Activated T-helper 1 cell treated with anti-CD3 and anti-CD28 coated beads, Interleukin-12 subunit alpha, Interleukin-12 subunit beta, Interleukin-2, Interleukin-4 antibody, amounts not matched to agents 30 ng/mL and 10 ng/mL and 1 ng/mL, durations not matched to agents 14 hours and 24 hours and 36 hours (primary cell): ENCODE data around the gene FAS. TPM values are rescaled to one million over a fixed set of nuclear protein-coding genes. Genes with fewer than 3 reads are reported as not detected.

Experiments used
- total RNA-seq: library from RNA; stranded (reverse); gene quantifications from 2 replicates; pipeline ENCODE4 v1.2.3, GENCODE V29; 2022

The FAS gene
- total RNA-seq, 1 donor from 2014 or later, result 36.4 TPM

Other genes starting within 250 kb of the FAS start
- not detected in 2 replicates for gene LIPN, start 230.8 kb upstream of the FAS start, total RNA-seq
- gene LIPM, start 188.1 kb upstream of the FAS start, total RNA-seq, result not detected in 2 replicates
- gene ANKRD22, start 139.0 kb upstream of the FAS start, total RNA-seq, result 0.16 TPM in 1 of 2 replicates, not detected in the other
- gene STAMBPL1, start 110.6 kb upstream of the FAS start, total RNA-seq, result 36.1 and 37.5 TPM in 2 replicates
- gene ACTA2, start 38.0 kb upstream of the FAS start, total RNA-seq, result 10.9 and 12.2 TPM in 2 replicates
- not detected in 2 replicates for gene CH25H, start 216.5 kb downstream of the FAS start, total RNA-seq